Posterior vena cava (tissue), 2 donors: Measurements from ENCODE around the gene MAPK4. TPM values are rescaled to one million over a fixed set of nuclear protein-coding genes. Genes with fewer than 3 reads are reported as not detected.
"Not testable (repeated sequence)": the region's sequence is repeated elsewhere in the genome, so short reads cannot be mapped to it uniquely, and the experiment has no call there.

Experiments used
- DNase-seq: peaks from one replicate; pipeline ENCODE4 v3.0.0-alpha.2; 2020; ENCODE audit warnings: low spot score
- intact Hi-C, 2 donors: fragments of 100-400 bp; cut with DNase I; formaldehyde crosslinking; loops; one replicate each; pipeline versions ENCODE4 v1.14.1 to v1.14.2; 2022 to 2023
- total RNA-seq, 2 donors: library from RNA; stranded (reverse); fragmentation: NEBNext Ultra II Directional; extraction: Animal tissue kit (Norgen Biotek cat#: 25700); gene quantifications; one replicate each; pipeline ENCODE4 v1.2.1, GENCODE V29; 2021
- donor health status: DM: yes; HTN: yes; CAD: no.
- donor health status: DM: yes; HTN: yes; CAD: no.

The MAPK4 gene
- total RNA-seq, 2 donors from 2014 or later = 8.7 to 26.8 TPM

DNA sequence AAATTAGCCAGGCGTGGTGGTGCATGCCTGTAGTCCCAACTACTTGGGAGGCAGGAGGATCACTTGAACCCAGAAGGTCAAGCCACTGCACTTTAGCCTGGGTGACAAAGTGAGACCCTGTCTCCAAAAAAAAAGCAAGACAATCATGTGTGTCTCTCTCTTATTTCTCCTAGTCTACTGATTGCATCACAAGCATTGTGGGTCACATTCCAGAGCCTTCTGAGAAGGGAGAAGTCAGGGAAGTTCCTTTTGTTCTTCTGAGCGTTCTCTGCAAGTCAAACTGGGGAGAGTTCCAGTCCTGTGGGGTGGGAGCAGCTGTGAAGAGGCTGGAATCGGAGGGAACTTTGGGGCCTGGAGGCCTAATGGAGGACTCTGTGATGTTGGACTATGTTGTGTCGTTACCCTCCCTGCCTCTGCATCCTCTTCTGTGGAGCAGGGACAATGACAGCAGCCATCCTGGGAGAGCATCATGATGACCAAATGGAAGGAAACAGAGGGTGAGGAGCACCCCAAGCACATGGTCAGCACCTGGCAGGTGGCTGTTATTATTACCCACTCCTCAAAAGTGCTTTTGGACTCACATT is 144.6 kb downstream of the MAPK4 start:
- no peak for DNase-seq

DNA sequence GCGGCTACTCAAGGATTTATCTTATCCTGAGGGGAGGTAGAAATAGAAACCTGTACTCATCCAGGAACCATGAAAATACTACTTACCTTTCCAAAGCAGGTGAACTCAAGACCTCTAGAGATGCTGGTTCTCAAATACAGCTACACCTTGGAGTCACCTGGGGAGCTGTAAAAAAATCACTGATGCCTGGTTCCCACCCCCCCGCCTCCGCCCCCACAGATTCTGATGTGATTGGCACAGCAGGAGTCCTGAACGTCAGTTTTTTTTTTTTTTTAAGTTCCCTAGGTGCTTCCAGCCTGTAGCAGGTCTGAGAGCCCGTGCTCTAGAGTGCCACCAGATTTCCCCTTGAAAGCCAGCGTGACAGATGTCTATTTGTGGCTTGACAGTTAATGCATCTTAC is 146.3 kb downstream of the MAPK4 start:
- no peak for DNase-seq
- intact Hi-C loops = no loop called here

More for the DNA sequence above, 144.6 kb downstream of the MAPK4 start:
- intact Hi-C loops = no loop called here

DNA sequence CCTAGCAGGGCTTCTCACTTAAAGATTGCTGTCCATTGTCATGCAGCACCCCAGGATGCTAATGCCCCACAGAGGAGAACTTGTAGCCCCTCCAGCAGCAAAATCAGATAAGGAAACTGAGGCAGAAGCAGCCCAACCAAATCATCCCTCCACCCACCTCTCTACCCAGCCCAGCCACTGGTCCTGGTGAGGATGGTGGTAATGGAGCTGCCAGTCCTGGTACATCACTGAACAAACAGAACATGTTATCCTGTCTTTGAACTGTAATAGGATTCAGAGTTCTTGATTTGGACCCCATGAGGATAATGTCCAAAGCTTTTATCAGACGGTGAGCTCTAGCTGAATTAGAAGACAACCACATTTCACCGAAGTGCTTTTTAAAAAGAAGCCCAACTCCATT is 146.8 kb downstream of the MAPK4 start:
- intact Hi-C loops = no loop called here
- no peak for DNase-seq

DNA sequence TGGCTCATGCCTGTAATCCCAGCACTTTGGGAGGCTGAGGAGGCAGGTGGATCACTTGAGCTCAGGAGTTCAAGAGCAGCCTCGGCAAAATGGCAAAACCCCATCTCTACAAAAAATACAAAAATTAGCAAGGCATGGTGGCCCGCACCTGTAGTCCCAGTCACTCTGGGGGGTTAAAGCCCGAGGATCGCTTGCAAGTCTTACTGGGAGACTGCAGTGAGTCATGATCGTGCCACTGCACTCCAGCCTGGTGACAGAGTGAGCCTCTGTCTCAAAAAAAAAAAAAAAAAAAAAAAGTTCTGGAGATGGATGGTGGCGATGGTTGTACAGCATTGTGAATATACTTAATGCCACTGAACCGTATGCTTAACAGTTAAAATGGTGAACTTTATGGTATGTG is 147.4 kb downstream of the MAPK4 start:
- DNase-seq = peak; percentile 61
- intact Hi-C loops = not testable (repeated sequence)

DNA sequence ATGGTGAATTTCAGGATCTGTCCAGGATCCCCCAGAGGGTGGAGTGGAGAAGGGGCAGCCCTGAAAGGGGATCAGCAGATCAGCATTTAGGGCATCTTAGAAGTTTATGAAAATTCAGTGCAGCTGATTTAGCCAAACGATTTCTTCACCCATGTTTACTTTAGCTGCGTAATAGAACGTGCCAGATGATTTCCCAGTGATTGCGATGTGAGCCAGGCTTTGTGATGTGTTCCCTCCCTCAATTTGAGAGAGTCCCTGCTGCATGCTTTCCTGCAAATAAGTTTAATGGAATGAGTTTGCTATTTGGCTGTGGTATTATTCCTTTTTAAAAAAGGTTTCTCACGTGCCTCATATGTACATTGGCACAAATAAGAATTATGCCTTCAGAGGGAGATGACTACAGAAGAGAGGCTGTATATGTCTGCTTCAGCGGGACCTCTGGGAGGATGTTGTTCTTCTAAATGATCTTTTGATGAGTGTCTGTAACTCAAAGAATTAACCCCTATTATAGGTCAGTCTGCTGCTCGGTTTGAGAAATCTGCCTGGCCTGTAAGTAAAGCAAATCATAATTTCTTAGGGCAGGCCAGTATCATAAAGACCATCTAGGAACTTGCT is 148.1 kb downstream of the MAPK4 start:
- intact Hi-C loops = no loop called here
- DNase-seq = peak; percentile 83

DNA sequence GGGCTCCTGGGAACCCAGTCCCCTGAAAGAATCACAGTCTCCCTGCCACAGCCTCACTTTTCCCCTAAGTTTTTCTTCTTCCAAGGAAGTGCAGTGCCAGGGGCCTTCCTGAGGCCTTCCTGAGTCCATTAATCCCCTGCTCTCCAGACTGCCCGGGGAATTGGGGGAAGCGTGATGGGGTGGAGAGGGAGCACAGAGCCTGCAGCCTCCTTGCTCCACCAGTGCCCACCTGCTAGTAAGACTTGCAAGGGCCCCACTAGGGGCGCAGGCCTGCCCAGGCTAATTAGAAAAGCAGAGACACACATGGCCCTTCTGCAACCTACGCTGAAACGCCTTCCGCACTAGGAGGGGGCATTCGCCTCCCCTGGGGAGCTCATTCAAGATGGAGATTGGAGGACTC is 149.3 kb downstream of the MAPK4 start:
- DNase-seq = peak; percentile 75

DNA sequence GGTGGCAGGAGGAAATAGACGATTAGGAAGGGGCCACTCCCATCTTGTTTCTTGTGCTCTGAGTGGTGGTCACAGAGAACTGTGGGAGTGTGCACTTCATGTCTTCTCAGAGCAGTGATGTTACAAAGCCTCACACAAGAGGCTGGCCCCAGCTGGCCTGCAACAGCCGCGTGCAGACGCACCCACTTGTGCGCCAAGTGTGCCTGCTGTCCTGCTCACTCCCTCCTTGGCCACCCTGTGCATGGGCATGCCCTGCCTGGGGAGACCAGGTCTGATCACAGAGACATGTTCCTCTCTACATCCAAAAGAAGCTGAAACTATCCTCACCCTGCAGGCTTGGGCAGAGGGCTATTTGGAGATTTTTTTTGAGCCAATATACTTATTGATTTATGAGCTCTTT is 151.5 kb downstream of the MAPK4 start:
- intact Hi-C loops = loop anchor here in 1 of 2 donors (5.0 kb wide), 1 partner anchor 801 kb away; no protein-coding TSS in a partner anchor
- DNase-seq = peak; percentile 36

More for the DNA sequence above, 149.3 kb downstream of the MAPK4 start:
- intact Hi-C loops = no loop called here

DNA sequence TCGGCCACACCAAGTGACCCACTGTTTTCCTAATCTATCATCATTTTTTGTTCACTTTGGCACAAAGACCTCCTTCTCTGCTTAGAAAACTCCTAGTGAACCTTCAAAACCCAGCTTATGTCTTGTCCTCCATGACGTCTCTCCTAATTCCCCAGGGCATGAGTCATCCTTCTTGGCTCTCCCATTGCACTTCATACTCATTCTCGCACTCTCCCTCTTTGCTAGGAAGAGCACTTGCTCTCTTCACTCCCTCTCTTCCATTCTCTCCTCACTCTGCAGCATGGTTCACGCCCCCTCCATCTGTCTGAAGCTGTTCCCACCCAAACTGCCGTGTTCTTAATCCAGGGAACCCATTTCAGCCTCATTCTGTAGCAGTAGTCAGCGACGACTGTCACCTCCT is 156.0 kb downstream of the MAPK4 start:
- DNase-seq = no peak
- intact Hi-C loops = no loop called here

DNA sequence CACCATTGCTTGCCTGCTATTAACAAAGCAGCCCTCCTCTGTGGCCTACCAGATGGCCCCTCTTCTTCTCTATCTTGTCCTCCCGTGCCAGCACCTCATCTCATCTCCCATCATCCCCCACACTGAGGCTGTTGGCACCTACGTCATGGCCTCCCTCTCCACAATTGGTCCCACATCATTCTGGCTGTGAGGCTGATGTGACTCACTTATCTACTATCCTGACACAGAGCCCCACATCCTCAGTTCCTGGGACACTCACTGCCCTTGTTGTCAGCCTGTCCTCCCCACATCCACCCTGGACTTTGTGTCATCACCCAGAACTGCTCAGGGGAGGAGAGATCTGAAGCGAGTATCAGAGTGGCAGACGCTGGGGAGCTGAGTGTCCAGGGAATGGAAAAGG is 157.0 kb downstream of the MAPK4 start:
- peak; percentile 41 for DNase-seq
- intact Hi-C loops = no loop called here

DNA sequence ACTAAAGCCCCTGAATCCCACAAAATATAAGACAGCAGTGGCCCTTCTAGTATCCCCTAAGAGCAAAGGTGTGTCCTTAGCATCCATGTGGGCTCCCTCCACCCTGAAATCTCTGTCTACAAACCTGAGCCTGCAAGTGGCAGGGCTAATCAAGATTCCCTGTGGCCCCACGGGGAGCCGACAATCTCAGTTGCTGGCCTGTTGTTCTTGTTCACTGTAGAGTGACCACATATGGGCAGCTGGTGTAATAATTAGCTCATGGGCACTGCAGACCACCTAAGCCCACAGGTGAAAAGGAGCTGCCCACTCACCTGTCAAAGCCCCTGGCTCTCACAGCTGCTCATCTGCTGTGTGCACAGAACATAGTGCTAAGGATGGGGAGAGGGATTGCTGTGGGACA is 157.7 kb downstream of the MAPK4 start:
- DNase-seq = no peak
- intact Hi-C loops = no loop called here

DNA sequence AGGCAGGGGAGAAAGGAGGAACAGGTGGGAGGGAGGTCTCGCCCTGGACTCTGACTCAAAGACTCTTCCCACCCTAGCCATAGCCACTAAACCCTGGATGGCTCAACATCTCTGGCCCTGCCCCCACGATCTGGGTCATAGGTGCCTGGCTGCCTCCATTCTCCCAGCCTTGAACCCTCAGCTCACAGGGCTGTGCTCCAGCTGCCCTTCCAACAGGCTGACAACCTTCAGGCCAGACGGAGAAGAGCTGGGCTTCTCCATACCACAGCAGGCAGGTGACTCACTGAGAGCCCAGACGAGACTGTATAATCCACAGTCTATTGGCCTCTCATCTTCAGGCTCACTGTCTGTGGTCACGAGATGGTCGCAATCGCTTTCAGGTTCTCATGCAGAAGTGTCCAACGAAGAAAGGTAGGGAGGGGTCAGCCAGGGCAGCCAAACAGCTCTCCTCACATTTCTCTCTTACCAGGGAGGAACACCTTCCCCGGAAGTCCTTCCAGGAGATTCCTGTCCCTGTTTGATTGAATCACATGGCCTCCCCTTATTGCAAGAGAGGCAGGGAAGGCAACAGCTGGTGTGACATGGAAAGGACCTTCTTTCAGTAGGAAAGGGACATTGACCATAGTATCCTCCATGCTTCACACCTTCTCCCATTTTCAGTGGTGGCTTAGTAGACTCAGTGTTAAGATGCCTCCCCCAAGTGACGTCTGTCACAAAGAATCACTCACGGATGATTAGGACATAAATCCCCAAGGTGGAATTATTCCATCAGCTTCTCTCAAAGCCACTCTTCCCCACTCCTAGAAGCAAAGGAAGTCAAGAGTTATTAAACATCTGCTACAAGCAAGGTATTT is 159.8 kb downstream of the MAPK4 start:
- DNase-seq = peak; percentile 52
- intact Hi-C loops = no loop called here

DNA sequence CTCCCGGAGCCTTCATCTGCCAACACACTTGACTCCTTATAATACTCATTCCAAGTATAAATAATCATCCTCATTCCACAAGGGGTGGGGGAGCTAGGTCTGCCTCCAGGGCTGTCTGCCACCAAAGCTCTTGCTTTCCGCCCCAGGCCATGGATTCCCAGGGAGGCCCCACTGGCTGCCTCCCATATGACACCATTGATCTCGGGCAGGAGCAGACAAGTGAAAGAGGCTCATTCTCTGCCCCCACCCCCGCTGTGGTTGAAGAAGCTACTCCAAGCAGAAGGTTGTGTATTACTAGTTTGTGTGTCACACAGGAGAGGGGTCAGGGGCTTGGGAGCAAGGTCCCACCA is 160.4 kb downstream of the MAPK4 start:
- intact Hi-C loops = no loop called here
- DNase-seq = no peak

DNA sequence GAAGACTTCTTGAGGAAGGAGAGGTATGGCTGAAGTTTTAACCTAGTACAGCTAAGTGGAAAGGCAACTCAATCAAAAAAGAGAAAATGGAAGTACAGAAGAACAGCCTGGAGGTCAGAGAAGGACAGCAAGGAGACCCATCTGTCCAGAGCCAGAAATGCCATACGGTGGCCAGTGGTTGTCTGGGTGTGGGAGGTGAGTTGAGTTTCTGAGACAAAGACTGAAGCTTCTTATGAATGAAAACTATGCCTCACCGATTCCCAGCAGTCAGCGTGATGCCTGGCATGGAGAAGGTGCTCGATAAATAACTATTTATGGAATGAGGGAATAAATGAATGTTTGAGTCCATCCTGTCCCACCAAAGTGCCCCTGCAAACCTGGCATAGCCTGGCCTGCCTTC is 161.1 kb downstream of the MAPK4 start:
- no peak for DNase-seq
- intact Hi-C loops = no loop called here

DNA sequence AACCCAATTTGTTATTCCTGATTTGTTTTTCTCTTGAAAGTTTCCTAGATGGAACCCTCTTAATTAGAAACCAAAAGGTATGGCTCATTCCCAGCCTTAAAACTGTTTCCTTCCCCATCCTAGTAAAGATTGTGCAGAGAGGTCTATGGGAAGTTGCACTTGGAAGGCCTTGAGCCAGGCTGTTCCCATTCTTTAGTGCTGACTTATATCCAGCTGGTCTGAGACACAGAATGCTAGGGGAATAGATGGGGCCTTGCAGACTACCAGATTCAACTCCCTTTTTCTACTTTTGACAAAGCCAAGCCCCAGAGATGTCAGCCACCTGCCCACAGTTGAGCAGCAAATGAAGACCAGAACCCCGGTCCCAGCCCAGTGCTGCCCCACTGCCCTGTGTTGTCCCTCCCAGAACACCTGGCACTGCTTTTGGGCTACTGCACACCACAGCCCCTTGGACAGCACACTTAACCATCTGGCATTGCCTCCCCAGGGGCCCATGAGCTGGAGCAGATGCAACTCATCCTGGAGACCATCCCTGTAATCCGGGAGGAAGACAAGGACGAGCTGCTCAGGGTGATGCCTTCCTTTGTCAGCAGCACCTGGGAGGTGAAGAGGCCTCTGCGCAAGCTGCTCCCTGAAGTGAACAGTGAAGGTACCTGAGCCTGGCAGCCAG is 161.7 kb downstream of the MAPK4 start:
- intact Hi-C loops = no loop called here
- DNase-seq = no peak

DNA sequence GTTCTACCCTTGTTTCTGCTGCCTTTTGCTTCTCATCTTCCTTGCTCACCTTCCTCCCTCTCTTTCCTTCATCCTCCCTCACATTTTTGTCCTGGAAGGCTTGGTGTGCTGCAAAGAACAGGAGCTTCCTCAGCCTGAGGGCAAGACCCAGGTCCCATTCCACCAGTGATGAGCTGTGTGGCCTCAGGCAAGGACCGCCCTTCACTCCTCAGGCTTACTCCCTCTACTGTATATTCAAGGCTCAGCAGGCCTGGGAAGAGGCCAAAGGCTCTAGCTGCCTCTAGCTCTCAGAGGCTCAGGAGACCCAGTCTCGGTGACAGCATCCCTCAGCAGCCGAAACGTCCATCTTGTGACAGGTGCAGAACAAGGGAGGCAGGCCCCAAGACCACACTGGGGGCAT is 162.4 kb downstream of the MAPK4 start:
- intact Hi-C loops = no loop called here
- DNase-seq = peak; percentile 49

DNA sequence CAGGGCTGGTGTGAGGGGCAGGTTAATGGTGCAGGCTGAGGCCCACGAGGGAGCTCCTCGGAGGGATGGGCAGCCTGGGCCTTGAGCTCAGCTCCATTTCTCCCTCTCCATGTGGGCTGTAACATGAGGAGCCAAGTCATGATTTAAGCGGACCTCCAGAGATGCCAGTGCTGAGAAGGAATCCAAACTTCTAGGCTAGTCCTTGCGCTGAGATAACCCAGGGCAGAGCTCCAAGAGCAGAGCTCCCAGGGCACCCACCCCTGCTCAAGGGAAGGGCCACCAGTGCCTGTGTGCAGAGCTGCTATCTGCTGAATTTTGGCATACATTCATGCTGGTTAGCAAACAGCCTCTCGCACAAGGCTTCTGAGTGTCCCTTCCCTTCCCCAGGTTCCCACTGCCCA is 164.9 kb downstream of the MAPK4 start:
- no peak for DNase-seq
- intact Hi-C loops = no loop called here

DNA sequence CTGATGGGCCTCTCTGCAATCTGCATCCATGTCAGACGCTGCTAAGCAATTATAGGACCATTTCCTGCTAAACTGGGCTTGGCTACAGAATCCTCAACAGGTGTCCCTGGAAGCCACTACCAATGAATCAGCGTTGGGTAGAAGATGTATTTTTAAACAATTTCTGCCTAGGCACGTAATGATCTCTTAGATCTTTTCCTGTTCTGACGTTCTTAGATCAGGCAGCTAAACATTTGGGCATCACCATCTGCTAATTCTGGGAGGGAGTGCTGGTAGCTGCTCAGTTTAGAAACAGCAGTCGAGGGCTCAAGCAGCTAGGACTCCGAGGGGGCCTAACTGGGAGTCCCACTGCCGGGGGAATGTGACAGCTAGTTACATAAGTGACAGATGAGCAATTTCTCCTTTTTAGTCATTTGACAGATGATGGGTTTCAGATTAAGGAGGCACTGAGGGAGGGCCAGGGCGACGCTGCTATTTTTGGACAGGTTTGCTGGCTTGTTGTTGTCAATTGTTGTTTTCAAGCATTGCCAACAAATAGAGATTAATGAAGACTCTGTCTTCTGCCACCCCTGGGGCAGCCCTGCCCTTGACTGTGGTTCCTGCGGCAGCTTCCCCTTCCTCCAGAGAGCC is 167.2 kb downstream of the MAPK4 start:
- DNase-seq = peak; percentile 64
- intact Hi-C loops = no loop called here

DNA sequence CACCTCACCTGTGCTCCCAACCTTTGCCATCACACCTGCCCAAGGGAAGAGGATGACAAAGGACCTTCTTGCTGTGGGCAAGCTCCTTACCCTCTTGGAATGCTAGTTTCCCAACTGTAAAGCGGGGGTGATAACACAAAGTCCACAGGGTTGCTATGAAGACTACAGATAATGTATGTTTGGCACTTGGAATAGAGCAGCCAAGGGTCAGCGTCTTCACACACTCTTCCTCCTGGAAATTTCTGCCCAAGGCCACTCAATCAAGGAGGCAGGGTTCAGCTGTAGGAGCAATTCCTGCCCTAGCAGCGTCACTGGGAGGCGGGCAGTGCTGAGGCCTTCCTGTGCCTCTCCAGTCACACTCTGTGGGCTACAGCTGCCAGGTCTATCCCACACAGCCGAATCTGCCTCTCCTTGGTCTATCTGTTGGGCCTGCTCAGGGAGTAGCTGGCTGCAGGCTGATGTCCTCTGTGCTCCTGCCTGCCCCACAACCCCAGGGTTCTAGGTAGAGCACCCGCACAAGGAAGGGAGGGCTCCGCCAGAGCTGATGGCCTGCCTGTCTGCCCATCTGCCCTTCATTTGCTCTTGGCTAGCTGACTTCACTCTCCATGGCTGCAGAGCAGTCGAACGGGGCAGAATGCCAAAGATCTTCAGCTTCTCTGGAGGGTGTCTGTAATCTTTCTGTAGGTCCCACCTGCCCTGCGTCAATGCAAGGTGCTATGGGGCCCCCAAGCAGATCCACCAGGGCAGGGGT is 168.0 kb downstream of the MAPK4 start:
- intact Hi-C loops = no loop called here
- no peak for DNase-seq

DNA sequence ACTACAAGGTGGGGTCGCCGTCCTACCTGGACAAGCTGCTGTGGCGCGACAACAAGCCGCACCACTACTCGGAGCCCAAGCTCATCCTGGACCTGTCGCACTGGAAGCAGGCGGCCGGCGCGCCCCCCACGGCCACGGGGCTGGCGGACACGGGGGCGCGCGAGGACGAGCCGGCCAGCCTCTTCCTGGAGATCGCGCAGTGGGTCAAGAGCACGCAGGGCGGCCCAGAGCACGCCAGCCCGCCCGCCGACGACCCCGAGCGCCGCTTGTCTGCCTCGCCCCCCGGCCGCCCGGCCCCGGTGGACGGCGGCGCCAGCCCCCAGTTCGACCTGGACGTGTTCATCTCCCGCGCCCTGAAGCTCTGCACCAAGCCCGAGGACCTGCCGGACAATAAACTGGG is 169.5 kb downstream of the MAPK4 start:
- intact Hi-C loops = loop anchor here in 1 of 2 donors (1.0 kb wide), 1 partner anchor 34 kb away; no protein-coding TSS in a partner anchor
- DNase-seq = no peak
